ENCODE results near the gene SSTR1.

The SSTR1 gene

GRCh38 chr14:38254571-38255407, 47.1 kb downstream of the SSTR1 start:
- 15% methylated on average over 41 of the region's 44 CpGs for WGBS (ENCODE audit: insufficient coverage)
- no peaks in the 10 kb centered on the region for H3K36me3 ChIP-seq (ENCODE audit: control insufficient read depth in 4 of 4, insufficient read depth in 4 of 4, low read length in 3 of 4)
- DNase-seq: peak in 2 of 3 donors; percentile 2
- H3K27me3 ChIP-seq (replicated peaks in 2 of 5; ENCODE audit: control insufficient read depth in 4 of 5, insufficient read depth in 5 of 5, low read length in 4 of 5): peaks cover 0 to 37% (median 26%) of the 10 kb centered on the region in 5 experiments
- CTCF ChIA-PET: interaction anchor here (0.6 to 1.0 kb wide), 2 partner anchors 50 to 349 kb away, joined by 3 read pairs; no protein-coding TSS in a partner anchor
- peak overlapping the region in 6 of 7 experiments; percentile 2 to 73 (median 61) for H3K4me3 ChIP-seq (ENCODE audit: control insufficient read depth in 1 of 7, extremely low read depth in 1 of 7, insufficient read depth in 4 of 7, low read depth in 2 of 7, low read length in 6 of 7)
- peaks cover 5 to 22% (median 18%) of the 10 kb centered on the region in 4 experiments for H3K4me1 ChIP-seq (ENCODE audit: control extremely low read depth in 1 of 4, control insufficient read depth in 4 of 4, insufficient read depth in 4 of 4, low read length in 3 of 4)
- H3K27ac ChIP-seq (ENCODE audit: insufficient read depth in 1 of 2, low read depth in 1 of 2, low read length in 2 of 2, poor library complexity in 1 of 2, severe bottlenecking in 2 of 2): no peak overlapping the region
- no peaks in the 10 kb centered on the region for H3K9me3 ChIP-seq (ENCODE audit: control extremely low read depth in 1 of 5, control insufficient read depth in 4 of 5, insufficient read depth in 2 of 5, low read depth in 1 of 5, low read length in 4 of 5)
- POLR2A ChIA-PET: no interaction called here

DNA sequence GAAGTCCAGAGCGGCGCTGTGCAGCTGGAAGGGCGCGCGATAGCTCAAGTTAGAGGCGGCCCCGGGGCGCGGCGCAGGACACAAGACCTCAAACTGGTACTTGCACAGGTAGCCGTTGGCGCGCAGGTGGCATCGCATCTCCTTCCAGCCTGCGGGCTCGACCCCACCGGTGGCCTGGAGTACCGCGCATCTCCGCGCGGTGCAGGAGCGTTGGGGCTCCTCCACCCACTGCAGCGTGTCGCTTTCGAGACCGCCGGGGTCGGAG, 47.6 kb downstream of the SSTR1 start:
- H3K27me3 ChIP-seq (replicated peaks in 2 of 5; ENCODE audit: control insufficient read depth in 4 of 5, insufficient read depth in 5 of 5, low read length in 4 of 5): peaks cover 0 to 39% (median 26%) of the 10 kb centered on the region in 5 experiments
- ChIA-PET CTCF (interaction anchor here (1.0 kb wide), 1 partner anchor 51 kb away, joined by 3 read pairs; no protein-coding TSS in a partner anchor), POLR2A (no interaction called here)
- no peak overlapping the region for H3K27ac ChIP-seq (ENCODE audit: insufficient read depth in 1 of 2, low read depth in 1 of 2, low read length in 2 of 2, poor library complexity in 1 of 2, severe bottlenecking in 2 of 2)
- peaks cover 5 to 22% (median 18%) of the 10 kb centered on the region in 4 experiments for H3K4me1 ChIP-seq (ENCODE audit: control extremely low read depth in 1 of 4, control insufficient read depth in 4 of 4, insufficient read depth in 4 of 4, low read length in 3 of 4)
- H3K9me3 ChIP-seq (ENCODE audit: control extremely low read depth in 1 of 5, control insufficient read depth in 4 of 5, insufficient read depth in 2 of 5, low read depth in 1 of 5, low read length in 4 of 5): peaks cover 0 to 2% (median 0%) of the 10 kb centered on the region in 5 experiments
- peak overlapping the region; percentile 2 to 73 (median 57) for H3K4me3 ChIP-seq (ENCODE audit: control insufficient read depth in 1 of 7, extremely low read depth in 1 of 7, insufficient read depth in 4 of 7, low read depth in 2 of 7, low read length in 6 of 7)
- peak in 1 of 3 donors; percentile 6 for DNase-seq
- under 1% methylated on average over 29 of the region's 29 CpGs for WGBS (ENCODE audit: insufficient coverage)
- no peaks in the 10 kb centered on the region for H3K36me3 ChIP-seq (ENCODE audit: control insufficient read depth in 4 of 4, insufficient read depth in 4 of 4, low read length in 3 of 4)

DNA sequence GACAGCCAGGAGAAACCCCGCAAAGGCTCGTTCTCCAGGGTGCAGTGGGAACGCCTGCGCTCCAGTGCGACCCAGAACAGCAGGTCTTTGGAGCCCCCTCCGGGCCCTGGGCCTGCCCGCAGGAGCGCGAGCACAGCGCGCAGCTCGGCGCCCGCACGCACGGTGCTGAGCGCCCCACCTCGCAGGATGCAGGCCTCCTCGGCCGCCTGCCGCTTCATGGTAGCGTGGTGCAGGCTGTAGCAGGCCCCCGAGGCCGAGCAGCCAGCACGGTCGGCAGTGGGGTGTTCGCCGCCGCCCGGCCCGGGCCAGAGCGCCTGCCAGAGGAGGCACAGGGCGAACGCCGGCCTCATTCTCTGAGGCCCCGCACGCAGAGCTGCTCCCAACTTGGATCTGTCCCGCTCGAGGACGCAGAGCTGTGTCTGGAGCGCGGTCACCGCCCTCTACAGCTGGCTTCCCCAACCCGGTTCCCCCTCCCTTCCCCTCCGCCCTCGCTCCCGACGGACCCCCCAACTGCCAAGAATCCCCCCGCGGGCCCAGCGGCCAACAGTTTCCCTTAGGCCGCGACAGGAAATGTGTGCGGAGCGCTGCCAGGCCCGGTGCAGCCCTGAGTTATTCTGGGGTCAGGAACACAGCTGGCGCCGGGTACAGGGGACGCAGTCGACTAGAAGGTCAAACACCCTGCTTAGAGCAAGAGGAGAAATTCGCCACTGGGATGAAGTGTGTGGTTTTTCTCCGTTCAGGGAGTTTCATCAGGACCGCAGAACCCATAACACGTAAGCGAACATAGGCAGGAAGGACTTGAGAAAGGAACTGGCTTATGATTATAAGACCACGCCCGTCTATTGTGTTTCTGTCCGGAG, 48.2 kb downstream of the SSTR1 start, which contains the start of gene CLEC14A:
TSS of gene CLEC14A (minus strand) at position 421 of the 860 bp plus-strand sequence. CDS start at position 350, 71 bp downstream.
- DNase-seq: peak; percentile 67 to 87 (median 82)
- Histone ChIP-seq H3K4me3 (ENCODE audit: control insufficient read depth in 1 of 7, extremely low read depth in 1 of 7, insufficient read depth in 4 of 7, low read depth in 2 of 7, low read length in 6 of 7) (peak within 1 kb of the TSS; percentile 2 to 73 (median 57)), H3K4me1 (ENCODE audit: control extremely low read depth in 1 of 4, control insufficient read depth in 4 of 4, insufficient read depth in 4 of 4, low read length in 3 of 4) (peaks cover 5 to 22% (median 18%) of the 10 kb centered on the region in 4 experiments), H3K27ac (ENCODE audit: insufficient read depth in 1 of 2, low read depth in 1 of 2, low read length in 2 of 2, poor library complexity in 1 of 2, severe bottlenecking in 2 of 2) (no peak within 1 kb of the TSS), H3K27me3 (replicated peaks in 2 of 5; ENCODE audit: control insufficient read depth in 4 of 5, insufficient read depth in 5 of 5, low read length in 4 of 5) (peaks cover 0 to 37% (median 24%) of the 10 kb centered on the region in 5 experiments), H3K36me3 (ENCODE audit: control insufficient read depth in 4 of 4, insufficient read depth in 4 of 4, low read length in 3 of 4) (no peaks in the 10 kb centered on the region), H3K9me3 (ENCODE audit: control extremely low read depth in 1 of 5, control insufficient read depth in 4 of 5, insufficient read depth in 2 of 5, low read depth in 1 of 5, low read length in 4 of 5) (peaks cover 0 to 2% (median 0%) of the 10 kb centered on the region in 5 experiments)
- ChIA-PET CTCF (interaction anchor here (0.7 kb wide), 1 partner anchor 23 kb away, joined by 3 read pairs; no protein-coding TSS in a partner anchor), POLR2A (no interaction called here)
- WGBS (ENCODE audit: insufficient coverage): under 1% methylated on average over 61 of the region's 68 CpGs

- no peak overlapping the region for H3K27ac ChIP-seq (ENCODE audit: insufficient read depth in 1 of 2, low read depth in 1 of 2, low read length in 2 of 2, poor library complexity in 1 of 2, severe bottlenecking in 2 of 2)
- H3K36me3 ChIP-seq (ENCODE audit: control insufficient read depth in 4 of 4, insufficient read depth in 4 of 4, low read length in 3 of 4): no peaks in the 10 kb centered on the region
- peak overlapping the region in 6 of 7 experiments; percentile 0 to 73 (median 54) for H3K4me3 ChIP-seq (ENCODE audit: control insufficient read depth in 1 of 7, extremely low read depth in 1 of 7, insufficient read depth in 4 of 7, low read depth in 2 of 7, low read length in 6 of 7)
- ChIA-PET CTCF (interaction anchor here (0.7 kb wide), 1 partner anchor 24 kb away, joined by 3 read pairs; no protein-coding TSS in a partner anchor), POLR2A (no interaction called here)
- H3K27me3 ChIP-seq (replicated peaks in 2 of 5; ENCODE audit: control insufficient read depth in 4 of 5, insufficient read depth in 5 of 5, low read length in 4 of 5): peaks cover 0 to 35% (median 24%) of the 10 kb centered on the region in 5 experiments
- DNase-seq: no peak
- WGBS (ENCODE audit: insufficient coverage): 0% methylated on average over 3 of the region's 5 CpGs
- H3K9me3 ChIP-seq (ENCODE audit: control extremely low read depth in 1 of 5, control insufficient read depth in 4 of 5, insufficient read depth in 2 of 5, low read depth in 1 of 5, low read length in 4 of 5): peaks cover 0 to 2% (median 0%) of the 10 kb centered on the region in 5 experiments
- peaks cover 5 to 22% (median 18%) of the 10 kb centered on the region in 4 experiments for H3K4me1 ChIP-seq (ENCODE audit: control extremely low read depth in 1 of 4, control insufficient read depth in 4 of 4, insufficient read depth in 4 of 4, low read length in 3 of 4)
These were observed 48.8 kb downstream of the SSTR1 start for GRCh38 chr14:38256533-38256840.

DNA sequence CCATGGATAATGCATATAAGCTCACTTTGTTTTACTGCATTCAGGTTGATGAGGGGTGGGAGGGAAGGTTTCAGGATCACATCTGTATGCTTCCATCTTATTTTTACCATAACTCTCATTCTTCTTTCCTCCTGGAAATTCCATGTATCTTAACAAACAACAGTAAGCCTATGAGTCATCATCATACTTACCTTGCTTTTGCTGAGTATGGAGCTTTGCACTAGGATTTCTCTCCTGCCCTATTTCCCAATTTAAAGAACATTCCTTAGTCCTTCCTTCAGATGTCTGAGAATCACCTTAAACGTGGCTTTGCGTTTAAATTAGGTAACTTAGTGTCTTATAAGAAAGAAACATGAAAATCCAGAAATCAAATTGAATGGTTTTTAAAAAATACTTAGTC, 49.8 kb downstream of the SSTR1 start:
- peaks cover 0 to 6% (median 0%) of the 10 kb centered on the region in 5 experiments for H3K9me3 ChIP-seq (ENCODE audit: control extremely low read depth in 1 of 5, control insufficient read depth in 4 of 5, insufficient read depth in 2 of 5, low read depth in 1 of 5, low read length in 4 of 5)
- ChIA-PET POLR2A (no interaction called here), CTCF (interaction anchor here (1.4 to 1.5 kb wide), 3 partner anchors 9 to 47 kb away, joined by 3 to 4 read pairs (median 4); no protein-coding TSS in a partner anchor)
- no peak overlapping the region for H3K27ac ChIP-seq (ENCODE audit: insufficient read depth in 1 of 2, low read depth in 1 of 2, low read length in 2 of 2, poor library complexity in 1 of 2, severe bottlenecking in 2 of 2)
- no CpG with 5 or more reads among the region's 2 CpGs for WGBS (ENCODE audit: insufficient coverage)
- H3K27me3 ChIP-seq (replicated peaks in 2 of 5; ENCODE audit: control insufficient read depth in 4 of 5, insufficient read depth in 5 of 5, low read length in 4 of 5): peaks cover 0 to 30% (median 24%) of the 10 kb centered on the region in 5 experiments
- H3K4me1 ChIP-seq (ENCODE audit: control extremely low read depth in 1 of 4, control insufficient read depth in 4 of 4, insufficient read depth in 4 of 4, low read length in 3 of 4): peaks cover 5 to 22% (median 18%) of the 10 kb centered on the region in 4 experiments
- DNase-seq: no peak
- no peak overlapping the region for H3K4me3 ChIP-seq (ENCODE audit: control insufficient read depth in 1 of 7, extremely low read depth in 1 of 7, insufficient read depth in 4 of 7, low read depth in 2 of 7, low read length in 6 of 7)
- H3K36me3 ChIP-seq (ENCODE audit: control insufficient read depth in 4 of 4, insufficient read depth in 4 of 4, low read length in 3 of 4): no peaks in the 10 kb centered on the region

- no peak overlapping the region for H3K4me3 ChIP-seq (ENCODE audit: control insufficient read depth in 1 of 7, extremely low read depth in 1 of 7, insufficient read depth in 4 of 7, low read depth in 2 of 7, low read length in 6 of 7)
- no peak for DNase-seq
- H3K27me3 ChIP-seq (replicated peaks in 2 of 5; ENCODE audit: control insufficient read depth in 4 of 5, insufficient read depth in 5 of 5, low read length in 4 of 5): peaks cover 0 to 2% (median 0%) of the 10 kb centered on the region in 5 experiments
- no peak overlapping the region for H3K27ac ChIP-seq (ENCODE audit: insufficient read depth in 1 of 2, low read depth in 1 of 2, low read length in 2 of 2, poor library complexity in 1 of 2, severe bottlenecking in 2 of 2)
- ChIA-PET POLR2A (no interaction called here), CTCF (no interaction called here)
- no peaks in the 10 kb centered on the region for H3K36me3 ChIP-seq (ENCODE audit: control insufficient read depth in 4 of 4, insufficient read depth in 4 of 4, low read length in 3 of 4)
- no peaks in the 10 kb centered on the region for H3K4me1 ChIP-seq (ENCODE audit: control extremely low read depth in 1 of 4, control insufficient read depth in 4 of 4, insufficient read depth in 4 of 4, low read length in 3 of 4)
- WGBS (ENCODE audit: insufficient coverage): no CpG with 5 or more reads among the region's 1 CpG
- peaks cover 0 to 6% (median 0%) of the 10 kb centered on the region in 5 experiments for H3K9me3 ChIP-seq (ENCODE audit: control extremely low read depth in 1 of 5, control insufficient read depth in 4 of 5, insufficient read depth in 2 of 5, low read depth in 1 of 5, low read length in 4 of 5)
These were observed 53.9 kb downstream of the SSTR1 start for GRCh38 chr14:38261620-38262019.
